Measurements from ENCODE around the gene SHLD1. TPM values are rescaled to one million over a fixed set of nuclear protein-coding genes. Genes with fewer than 3 reads are reported as not detected.
"Not testable (repeated sequence)": the region's sequence is repeated elsewhere in the genome, so short reads cannot be mapped to it uniquely, and the experiment has no call there.

SHLD1 gene
- total RNA-seq: 4.3 TPM
- long read RNA-seq, partial matches to known transcripts: 0 of 5 reads
- long read RNA-seq, other reads (novel, unspliced or antisense): 4 of 5 reads

GRCh38 chr20:5749952-5750779 lies at the start of gene SHLD1:
TSS of gene SHLD1 (plus strand) at chr20:5750401. CDS start at chr20:5772866, 22,465 bp downstream.
- peak; percentile 91 for DNase-seq (ENCODE audit: low spot score)
- intact Hi-C loops (cut with DNase I): loop anchor here (5.0 kb wide), 1 partner anchor 202 kb away; the partner anchor contains the start of genes MCM8 and TRMT6

GRCh38 chr20:5702339-5702738 lies 47.9 kb upstream of the SHLD1 start:
- intact Hi-C loops (cut with DNase I); DNase-seq (ENCODE audit: low spot score): not testable (repeated sequence)

- DNase-seq (ENCODE audit: low spot score): no peak
- intact Hi-C loops (cut with DNase I): no loop called here
Observed at GRCh38 chr20:5703681-5704101, 46.5 kb upstream of the SHLD1 start.

GRCh38 chr20:5705827-5706226 lies 44.4 kb upstream of the SHLD1 start:
- intact Hi-C loops (cut with DNase I): no loop called here
- DNase-seq (ENCODE audit: low spot score): no peak

- intact Hi-C loops (cut with DNase I): no loop called here
- no peak for DNase-seq (ENCODE audit: low spot score)
Observed at GRCh38 chr20:5706797-5707196, 43.4 kb upstream of the SHLD1 start.

- intact Hi-C loops (cut with DNase I): no loop called here
- no peak for DNase-seq (ENCODE audit: low spot score)
Observed at GRCh38 chr20:5710551-5710950, 39.6 kb upstream of the SHLD1 start.

- intact Hi-C loops (cut with DNase I): no loop called here
- no peak for DNase-seq (ENCODE audit: low spot score)
Observed at GRCh38 chr20:5714261-5715041, 35.8 kb upstream of the SHLD1 start.

- DNase-seq (ENCODE audit: low spot score): no peak
- intact Hi-C loops (cut with DNase I): no loop called here
Observed at GRCh38 chr20:5715071-5715841, 34.9 kb upstream of the SHLD1 start.

GRCh38 chr20:5716953-5717352 lies 33.2 kb upstream of the SHLD1 start:
- DNase-seq (ENCODE audit: low spot score): no peak
- intact Hi-C loops (cut with DNase I): no loop called here

- DNase-seq (ENCODE audit: low spot score): no peak
- intact Hi-C loops (cut with DNase I): no loop called here
Observed at GRCh38 chr20:5718896-5719595, 31.2 kb upstream of the SHLD1 start.

GRCh38 chr20:5719861-5720403 lies 30.3 kb upstream of the SHLD1 start:
- DNase-seq (ENCODE audit: low spot score): no peak
- intact Hi-C loops (cut with DNase I): no loop called here

- no peak for DNase-seq (ENCODE audit: low spot score)
- intact Hi-C loops (cut with DNase I): no loop called here
Observed at GRCh38 chr20:5720696-5721095, 29.5 kb upstream of the SHLD1 start.

- DNase-seq (ENCODE audit: low spot score); intact Hi-C loops (cut with DNase I): not testable (repeated sequence)
Observed at GRCh38 chr20:5721356-5721755, 28.8 kb upstream of the SHLD1 start.

GRCh38 chr20:5722927-5723326 lies 27.3 kb upstream of the SHLD1 start:
- no peak for DNase-seq (ENCODE audit: low spot score)
- intact Hi-C loops (cut with DNase I): no loop called here

- DNase-seq (ENCODE audit: low spot score); intact Hi-C loops (cut with DNase I): not testable (repeated sequence)
Observed at GRCh38 chr20:5725183-5725463, 25.1 kb upstream of the SHLD1 start.

- DNase-seq (ENCODE audit: low spot score): no peak
- intact Hi-C loops (cut with DNase I): no loop called here
Observed at GRCh38 chr20:5727018-5727515, 23.1 kb upstream of the SHLD1 start.

- intact Hi-C loops (cut with DNase I): no loop called here
- DNase-seq (ENCODE audit: low spot score): no peak
Observed at GRCh38 chr20:5729348-5729747, 20.9 kb upstream of the SHLD1 start.

GRCh38 chr20:5730131-5730530 lies 20.1 kb upstream of the SHLD1 start:
- intact Hi-C loops (cut with DNase I): no loop called here
- no peak for DNase-seq (ENCODE audit: low spot score)

- intact Hi-C loops (cut with DNase I): no loop called here
- no peak for DNase-seq (ENCODE audit: low spot score)
Observed at GRCh38 chr20:5731753-5732366, 18.3 kb upstream of the SHLD1 start.

Measured in cardiac septum (tissue), 1 donor.